Activated CD4-positive, alpha-beta T cell treated with anti-CD3 and anti-CD28 coated beads, Interleukin-2, Interleukin-6, amounts not matched to agents 100 ng/mL and 50 ng/mL, durations not matched to agents 16 hours and 8 hours (primary cell): ENCODE measurements around the gene CHN2.

Source experiments
- DNase-seq: peaks from one replicate; pipeline ENCODE4 v3.0.0-alpha.2; 2020

The CHN2 gene

DNA sequence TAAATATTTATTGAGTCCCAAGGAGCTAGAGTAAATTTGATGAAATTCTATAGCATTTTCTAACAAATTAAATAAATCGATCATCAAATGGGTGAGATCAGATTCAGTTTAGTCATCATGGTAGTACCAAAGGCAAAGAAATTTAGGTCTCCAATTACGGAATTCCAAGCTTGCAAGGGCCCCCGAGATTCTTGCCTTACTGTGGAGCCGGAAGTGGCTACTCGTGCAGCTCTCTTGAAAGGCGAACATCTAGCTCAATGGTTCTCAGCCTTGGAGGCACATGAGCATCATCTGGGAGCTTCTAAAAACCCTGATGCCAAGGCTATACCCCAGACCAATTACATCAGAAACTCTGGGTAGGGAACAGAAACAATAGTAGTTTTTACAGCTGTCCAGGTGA lies 251.2 kb downstream of the CHN2 start:
- DNase-seq: no peak

DNA sequence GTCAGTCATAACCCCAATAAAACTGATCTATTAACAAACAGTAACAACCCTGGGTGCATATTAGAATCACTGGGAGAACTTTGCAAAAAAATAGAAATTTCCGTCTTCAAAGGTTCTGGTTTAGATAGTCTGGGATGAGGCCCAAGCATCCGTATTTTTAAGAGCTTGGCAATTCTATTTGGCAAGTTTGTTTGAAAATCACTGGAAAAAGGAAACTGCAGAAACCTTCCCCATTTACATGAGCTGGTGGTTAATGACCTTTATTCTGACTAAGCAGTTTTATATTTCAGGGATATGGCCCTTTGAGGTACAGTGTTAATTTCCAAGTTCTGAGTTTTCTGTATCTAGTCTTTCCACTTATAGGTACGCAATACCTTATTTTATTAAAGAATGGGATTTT lies 253.3 kb downstream of the CHN2 start:
- DNase-seq: no peak

DNA sequence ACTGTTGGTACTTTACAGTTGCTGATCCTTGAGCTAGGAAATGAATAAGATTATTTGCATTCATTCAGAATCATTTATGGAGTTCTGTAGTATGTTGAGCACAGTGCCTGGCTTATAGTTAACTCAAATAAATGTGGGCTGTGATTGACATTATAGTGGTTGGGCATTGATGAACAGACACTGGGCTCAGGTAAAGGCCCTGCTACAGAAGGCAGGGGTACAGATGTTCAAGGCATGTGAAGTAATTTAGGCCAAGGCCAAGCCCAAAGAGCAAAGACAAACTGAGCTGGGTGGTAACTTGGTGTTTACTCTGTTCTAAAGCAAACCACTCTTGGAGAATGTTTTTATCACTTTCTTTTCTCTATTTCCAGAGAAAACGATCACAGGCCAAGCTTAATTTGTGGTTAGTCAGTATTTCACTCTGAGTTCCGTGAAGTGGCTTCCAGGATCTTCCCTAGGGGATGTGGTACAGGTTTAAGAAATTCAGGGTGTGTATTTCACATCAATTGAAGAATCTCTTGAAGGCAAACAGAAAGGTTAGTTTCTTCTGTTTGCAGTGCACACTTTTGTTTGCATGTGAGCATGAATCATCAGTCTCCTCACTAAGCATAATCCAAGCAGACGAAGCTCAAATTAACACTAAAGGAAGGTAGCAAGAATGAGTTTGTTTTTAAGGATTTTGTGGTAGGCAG lies 255.1 kb downstream of the CHN2 start:
- DNase-seq: no peak

DNA sequence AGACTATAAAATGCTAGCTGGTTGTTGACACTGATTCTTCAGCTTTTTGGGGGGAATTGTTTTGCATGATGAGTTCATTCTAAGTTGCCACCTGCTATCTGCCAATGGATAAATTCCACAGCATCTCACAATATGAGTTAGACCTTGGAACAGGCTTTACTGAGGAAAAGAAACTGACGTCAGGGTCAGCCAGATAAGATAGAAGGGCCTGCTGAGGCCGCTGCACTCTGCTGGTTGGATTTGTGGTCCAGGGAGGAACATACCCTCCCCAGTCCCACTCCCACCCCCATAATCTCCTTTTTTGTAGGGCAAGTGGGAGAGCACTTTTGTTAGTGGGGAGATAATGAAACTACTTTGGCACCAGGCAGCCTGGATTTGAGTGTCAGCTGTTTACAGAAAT lies 258.4 kb downstream of the CHN2 start:
- DNase-seq: no peak

DNA sequence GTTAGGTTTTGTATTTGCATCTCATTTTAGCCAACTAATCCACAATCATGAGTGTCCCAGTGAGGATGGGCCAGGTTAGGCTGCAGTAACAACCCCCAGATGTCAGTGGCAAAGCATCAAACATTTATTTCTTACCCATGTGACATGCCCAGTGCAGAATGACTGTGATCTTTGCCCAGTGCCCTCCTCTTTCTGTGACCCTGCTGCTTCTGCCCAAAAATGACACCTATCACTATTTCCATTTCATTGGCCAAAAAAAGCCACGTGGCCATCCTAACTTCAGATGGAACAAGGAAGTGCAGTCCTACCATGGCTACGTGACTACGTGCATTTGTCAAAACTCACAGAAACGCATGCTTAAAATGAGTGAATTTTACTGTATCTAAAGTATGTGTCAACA lies 259.9 kb downstream of the CHN2 start:
- no peak for DNase-seq

DNA sequence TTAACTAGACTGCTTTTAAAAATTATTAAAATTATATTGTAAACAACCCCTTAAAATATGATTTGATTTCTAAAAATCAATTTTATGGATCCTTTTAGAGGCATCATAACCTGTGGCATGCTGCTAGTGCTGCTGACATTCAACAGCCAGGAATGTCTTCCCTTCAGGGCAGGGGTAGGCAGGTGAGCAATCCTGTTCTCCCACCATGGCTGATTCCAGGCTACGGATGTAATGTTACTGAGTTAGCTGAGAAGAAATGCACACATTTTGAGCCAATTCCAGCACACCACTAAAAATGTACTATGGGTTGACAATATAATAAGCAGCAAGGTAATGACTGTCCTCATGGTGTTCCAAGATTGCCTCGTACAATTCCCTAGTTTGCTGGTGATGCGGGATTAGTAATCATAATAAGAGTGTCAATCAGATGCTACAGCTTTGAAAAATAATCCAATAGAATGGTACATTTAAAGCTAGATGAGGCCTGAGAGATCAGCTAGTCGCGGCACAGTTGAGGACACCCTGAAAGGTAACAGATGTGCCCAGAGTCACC lies 260.4 kb downstream of the CHN2 start:
- no peak for DNase-seq

DNA sequence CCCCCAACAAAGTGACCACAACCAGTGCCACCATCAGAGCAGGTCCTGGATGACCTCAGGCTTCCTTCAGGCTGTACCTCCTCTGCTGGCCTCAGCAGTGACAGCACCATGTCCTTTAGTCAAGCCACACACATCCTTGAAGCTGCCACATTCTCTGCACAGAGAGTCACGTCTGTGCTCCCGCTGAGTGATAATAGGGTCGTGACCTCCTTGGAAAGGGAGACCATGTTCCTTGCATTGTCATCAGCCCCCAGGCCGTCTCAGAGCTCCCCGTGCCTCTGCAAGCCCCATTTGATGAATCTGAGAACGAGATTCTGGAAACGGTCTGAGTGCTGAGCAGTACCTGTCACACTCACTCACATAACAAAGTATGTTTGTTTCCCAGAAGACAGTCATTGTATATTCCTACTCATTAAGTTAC lies 262.6 kb downstream of the CHN2 start:
- no peak for DNase-seq

DNA sequence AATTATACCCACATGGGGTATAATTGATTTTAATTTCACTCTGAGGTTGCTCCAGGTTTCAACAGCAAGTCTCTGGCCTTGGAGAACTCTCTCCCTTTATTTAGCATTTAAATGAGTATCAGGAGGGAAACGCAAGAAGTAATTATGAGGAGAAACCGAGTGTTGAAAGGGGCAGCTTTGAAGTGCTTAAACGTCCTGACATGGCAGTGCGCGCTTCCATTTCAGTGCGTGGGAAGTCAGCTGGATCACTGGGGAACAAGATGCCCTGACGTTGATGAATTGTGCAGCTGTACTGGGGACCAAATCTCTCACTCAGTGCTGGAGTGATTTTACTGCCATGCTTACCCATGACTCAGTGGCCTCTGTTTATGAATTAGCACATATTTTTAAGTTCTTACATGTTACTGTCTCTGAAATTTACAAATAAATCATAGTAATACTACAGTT lies 263.0 kb downstream of the CHN2 start:
- no peak for DNase-seq

DNA sequence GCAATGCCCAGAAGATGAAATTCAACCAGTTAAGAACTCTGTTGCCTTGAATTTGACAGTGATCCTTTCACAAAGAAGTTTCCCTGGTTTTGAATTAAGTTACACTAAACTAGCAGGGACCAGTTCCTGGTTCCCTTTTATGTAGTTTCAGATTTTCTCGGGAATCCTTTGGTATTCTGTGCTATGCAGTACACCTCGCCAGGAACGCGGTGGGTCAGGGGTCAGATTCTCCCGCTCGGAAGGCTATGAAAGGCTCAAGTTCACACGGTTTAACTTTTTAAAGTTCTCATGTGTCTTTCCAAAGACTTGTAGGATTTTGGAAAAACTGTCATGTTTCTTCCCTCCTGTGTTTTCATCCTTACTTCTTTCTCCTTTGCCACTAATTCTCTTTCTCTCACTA lies 264.4 kb downstream of the CHN2 start:
- no peak for DNase-seq

DNA sequence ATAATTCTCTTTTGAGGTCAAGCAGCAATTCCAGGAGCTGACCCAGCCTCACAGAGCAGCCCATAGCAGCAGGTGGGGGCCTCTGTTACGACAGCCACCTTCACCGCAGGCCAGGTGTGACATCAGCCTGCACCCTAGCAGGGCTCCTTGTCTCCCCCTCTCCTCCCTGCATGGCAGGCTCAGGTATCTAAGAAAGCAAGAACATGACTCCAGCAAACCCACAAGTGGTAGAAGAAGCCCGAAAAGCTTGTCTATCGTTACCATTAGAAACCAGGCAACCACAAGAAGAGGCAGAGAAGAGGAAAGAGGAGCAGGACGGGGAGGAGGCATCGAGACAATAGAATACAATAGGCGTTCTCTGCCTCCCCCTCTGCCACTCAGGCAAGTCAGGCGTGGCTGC lies 265.0 kb downstream of the CHN2 start:
- DNase-seq: no peak

DNA sequence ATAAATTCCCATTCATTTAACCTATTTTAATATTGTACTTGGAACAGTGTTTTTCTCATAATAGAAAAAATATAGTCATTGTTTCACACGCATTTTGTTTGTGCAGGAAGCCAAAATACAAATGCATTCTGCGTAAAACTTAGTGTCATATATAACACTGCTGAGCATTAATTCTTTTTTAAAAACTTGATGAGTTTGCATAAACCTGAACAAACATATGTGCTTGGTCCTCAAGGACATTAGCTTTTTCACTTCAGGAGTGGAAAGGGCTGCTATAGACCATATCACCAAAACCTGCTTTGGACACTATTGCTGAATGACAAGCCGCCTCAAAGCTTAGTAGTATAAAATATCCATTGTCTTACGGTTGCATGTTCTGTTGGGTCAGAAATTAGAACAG lies 267.4 kb downstream of the CHN2 start:
- DNase-seq: no peak

DNA sequence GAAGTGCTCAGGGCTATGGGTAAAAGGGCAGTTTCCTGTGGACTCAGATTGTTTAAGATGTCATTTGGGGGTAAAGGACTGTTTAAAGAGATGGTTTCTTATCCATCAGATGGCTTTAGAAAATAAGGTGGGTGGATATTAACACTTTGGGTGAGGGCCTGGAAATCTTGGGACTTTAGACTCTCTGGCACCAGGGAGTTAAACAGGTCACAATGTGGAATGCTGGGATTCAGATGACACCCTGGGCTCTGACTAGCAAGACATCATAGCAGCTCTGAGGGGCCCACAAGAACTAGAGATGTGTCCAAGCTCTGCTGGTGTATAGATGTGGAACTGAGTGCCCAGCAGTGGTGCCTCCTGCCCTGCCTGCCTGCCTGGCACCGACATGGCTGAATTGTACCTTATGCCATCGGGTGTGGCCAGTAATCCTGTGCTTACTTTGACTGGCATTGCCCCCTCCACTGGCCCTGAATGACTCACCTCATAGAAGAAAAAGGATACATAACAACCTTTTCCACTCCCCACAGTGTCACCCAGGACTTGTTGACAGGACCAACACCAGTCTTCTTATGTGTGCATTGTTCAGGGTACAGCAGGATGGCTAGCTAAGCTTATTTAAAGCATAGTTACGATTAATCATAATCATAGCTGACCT lies 269.1 kb downstream of the CHN2 start:
- no peak for DNase-seq

DNA sequence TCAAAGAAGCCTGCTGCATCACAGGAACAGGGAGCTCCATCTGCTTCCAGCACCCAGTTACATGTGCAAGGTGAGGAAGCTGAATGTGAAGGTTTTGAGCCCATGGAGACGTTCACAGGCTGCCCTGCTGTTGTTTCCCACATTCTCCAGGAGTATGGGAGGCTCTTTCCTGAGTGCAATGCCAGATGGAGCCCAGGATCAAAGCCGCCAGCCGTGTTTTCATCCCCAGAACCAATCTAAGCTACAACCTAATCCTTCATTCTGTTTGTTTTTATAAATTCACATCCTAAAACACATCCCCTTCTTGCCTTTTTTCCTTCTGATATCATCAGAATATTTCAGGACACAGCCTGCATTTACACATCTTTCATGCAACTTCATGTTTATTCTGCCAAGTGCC lies 270.2 kb downstream of the CHN2 start:
- DNase-seq: no peak

DNA sequence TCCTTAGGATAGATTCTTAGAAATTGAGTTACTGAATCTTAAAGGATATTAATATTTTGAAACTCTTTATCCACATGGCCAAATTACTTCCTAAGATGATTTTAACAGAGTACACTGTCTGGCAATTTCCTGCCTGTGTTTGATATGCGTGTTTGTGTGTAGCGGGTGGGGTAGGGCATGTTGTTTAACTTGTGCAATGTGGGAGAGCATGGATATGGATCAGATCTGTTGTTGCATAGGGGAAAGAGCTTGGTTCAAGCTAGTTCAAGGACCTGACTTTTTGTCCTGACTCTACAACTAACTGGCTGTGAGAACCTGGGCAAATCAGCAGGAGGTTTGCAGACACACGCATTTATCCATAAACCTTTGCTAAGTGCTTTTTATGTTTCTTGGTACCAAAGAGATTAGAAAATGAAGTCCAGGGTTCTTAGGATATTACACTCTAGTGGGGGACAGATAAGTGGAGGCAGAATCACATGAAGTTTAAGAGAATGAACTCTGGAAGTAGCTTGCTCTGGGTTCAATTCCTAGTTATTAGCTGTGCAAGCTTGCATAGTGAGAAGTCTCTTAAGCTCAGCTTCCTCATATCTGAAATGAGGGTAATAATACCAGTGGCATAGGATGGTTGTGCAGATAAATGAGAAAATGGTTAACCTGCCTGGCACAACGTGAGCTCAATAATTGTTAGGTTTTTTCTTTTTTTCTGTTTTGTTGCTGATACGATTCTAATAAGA lies 272.8 kb downstream of the CHN2 start:
- no peak for DNase-seq

DNA sequence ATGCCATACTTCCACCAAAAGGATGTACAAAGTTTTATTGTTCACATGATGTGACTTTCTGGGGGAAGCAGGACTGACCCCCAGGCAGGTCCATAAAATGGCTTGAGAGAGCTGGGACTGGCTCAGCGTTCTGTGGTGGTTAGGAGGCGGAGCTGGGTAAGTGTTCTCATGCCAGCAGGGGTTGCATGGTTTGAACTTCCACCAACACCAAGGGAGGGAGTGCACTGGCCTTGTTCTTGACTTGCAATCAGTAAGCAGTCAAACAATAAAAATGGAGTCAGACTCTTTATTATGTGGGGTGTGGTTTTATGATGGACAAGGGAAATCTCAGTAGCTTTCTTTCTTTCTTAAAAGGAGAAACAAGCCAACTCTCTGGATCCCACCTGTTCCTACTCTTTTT lies 273.6 kb downstream of the CHN2 start:
- no peak for DNase-seq

DNA sequence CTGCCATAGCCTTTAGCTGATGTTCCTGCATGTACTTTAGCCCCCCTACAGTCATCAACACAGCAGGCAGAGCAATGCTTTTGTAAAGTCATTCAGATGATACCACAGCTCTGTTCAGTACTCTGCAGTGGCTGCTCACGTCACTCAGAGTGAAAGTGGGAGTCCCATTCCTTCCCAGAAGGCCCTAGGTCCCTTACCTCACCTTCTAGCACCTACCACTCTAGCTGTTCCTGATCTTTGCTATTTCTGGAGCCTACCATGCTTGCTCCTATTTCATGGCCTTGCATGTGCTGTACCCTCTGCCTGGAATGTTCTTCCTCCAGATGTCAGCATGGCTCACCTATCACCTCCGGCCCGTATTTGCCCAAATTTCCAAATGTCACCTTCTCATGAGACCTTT lies 274.7 kb downstream of the CHN2 start:
- no peak for DNase-seq

DNA sequence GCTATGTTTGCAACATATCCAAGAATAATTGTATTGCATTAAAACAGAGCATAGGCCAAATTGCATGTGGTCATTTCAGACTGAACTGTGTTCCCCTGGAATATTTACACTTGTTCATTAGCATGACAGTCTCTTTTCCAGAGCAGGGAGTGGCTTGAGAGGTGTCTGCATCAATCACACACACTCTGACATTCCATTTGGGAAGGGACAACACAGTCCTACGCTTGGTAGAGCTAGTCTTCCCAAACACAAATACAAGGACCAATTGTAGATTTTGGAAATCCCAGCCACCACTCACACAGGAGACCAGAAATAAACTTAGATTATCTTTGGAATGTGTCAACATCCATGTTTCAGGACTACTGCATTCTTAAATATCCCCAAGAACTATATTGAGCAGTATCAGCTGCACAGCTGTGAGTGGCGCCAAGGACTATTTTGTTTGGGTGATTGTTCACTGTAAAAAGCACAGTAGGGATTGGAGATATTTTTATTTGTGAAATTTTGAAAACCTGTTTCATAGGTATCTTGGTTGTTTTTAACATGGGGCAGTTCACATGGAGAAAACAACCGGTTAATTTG lies 275.5 kb downstream of the CHN2 start:
- DNase-seq: no peak

DNA sequence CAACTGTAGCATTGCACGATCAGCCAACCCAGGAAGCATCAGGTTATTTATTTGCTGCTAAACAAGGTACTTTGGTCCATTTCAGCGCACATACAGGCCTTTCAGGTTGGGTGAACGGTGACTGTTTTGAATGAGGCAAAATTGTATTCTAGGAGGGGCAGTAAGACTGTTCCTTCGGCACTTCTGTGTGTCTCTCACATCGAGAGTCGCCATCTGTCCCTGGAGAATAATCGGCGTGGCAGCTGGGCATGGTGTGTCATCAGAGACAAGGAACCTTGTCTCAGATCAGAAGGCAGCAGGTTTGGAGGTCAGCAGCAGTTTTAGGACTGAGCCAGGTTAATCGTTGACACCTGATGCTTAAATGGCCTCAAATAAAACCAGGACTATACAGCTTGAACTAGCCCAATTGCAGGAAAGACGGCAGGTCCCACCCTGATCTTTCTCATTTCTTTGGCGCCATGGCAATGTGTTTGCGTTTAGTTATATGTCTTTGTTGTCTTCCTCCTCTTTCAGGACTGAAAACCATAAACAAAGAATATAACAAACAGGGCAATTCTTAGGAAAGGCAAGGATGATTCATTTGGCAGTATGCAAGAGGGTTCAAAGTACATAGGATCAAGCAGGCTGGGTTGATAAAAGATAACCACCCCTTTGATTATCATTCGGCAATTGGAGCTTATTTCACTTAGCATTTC lies 277.0 kb downstream of the CHN2 start:
- DNase-seq: no peak

DNA sequence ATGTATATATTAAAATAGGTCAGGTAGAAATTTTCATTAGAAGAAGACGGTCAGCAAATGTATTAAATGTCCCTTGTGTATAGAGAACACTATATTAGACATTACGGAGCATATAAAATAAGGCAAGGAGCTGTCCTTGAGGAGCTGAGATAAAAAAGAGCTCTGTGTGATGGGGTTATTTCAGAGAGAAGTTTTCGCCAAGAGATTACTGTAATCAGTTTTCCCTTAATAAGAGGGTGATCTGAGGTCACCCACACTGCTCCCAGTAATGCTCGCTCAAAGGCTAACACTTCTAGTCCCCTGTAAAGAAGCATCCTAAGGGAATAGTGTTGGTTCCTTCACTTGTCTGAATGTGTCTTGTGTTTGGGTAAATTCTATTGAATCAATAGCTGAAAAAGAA lies 282.3 kb downstream of the CHN2 start:
- no peak for DNase-seq

DNA sequence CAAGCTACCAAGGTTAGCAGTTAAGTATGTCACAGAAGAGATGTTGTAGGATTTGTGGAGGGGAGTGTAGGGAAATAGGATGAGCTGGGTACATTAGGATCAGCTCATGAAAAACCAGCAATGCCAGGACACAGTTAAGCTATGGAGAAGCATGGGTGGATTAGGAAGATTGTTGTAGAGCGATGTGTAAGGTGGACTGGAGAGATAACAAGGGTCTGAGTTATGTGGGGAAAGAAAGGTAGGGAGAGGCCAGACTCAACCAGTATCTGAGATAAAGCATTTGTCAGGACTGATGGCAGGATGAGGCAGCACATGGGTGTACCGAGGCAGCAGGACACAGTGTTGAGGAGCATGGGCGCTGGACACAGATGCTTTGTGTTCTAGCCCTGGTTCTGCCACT lies 283.7 kb downstream of the CHN2 start:
- no peak for DNase-seq

DNA sequence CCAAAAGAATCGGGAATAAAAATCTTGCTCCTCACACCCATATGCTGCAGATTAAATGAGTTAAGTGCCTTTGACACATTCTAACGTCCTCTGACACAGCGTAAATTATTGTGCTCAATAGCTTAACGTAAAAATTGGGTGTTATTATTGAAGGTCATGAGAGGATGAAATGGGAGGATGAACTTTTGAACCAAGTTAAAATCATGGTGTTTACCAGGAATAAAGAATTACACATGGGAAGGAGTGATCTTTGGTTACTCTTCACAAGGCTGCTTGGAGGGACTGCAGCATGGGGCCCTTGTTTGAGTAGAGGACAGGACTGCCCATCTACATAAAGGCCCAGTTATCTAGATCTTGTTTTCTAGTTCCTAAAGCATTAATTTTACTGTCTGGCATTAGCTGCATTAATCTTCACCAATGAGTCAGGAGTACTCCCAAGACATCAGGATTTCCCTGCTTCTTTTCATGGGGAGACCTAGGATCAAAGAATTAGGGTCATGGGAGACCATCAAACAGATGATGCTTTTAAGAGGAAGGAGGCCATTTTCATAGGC lies 284.2 kb downstream of the CHN2 start:
- DNase-seq: no peak
